GM21529 (cell line): ENCODE data around the gene KRT83.

ENCODE experiments used
- ATAC-seq: cut with Tn5 transposase; IDR thresholded peaks from one replicate; pipeline ENCODE4 v1.9.1; 2021; ENCODE audit not compliant: unreplicated experiment

Gene KRT83

GRCh38 chr12:52320784-52321400, at the start of gene KRT83:
KRT83 (minus strand) TSS chr12:52321398; CDS start chr12:52321335, 63 bp downstream.
- no peak for ATAC-seq

- ATAC-seq = no peak
Measured at GRCh38 chr12:52369809-52370208, 48.6 kb upstream of the KRT83 start.

- no peak for ATAC-seq
Measured at GRCh38 chr12:52369211-52369610, 48.0 kb upstream of the KRT83 start.

- no peak for ATAC-seq
Measured at GRCh38 chr12:52368508-52368907, 47.3 kb upstream of the KRT83 start.

GRCh38 chr12:52367876-52368275, 46.7 kb upstream of the KRT83 start:
- ATAC-seq = no peak

GRCh38 chr12:52366738-52367485, 45.7 kb upstream of the KRT83 start, which contains the start of gene KRT85:
KRT85 (minus strand) TSS chr12:52367481; CDS start chr12:52367405, 76 bp downstream.
- ATAC-seq = no peak

GRCh38 chr12:52364901-52365489, 43.8 kb upstream of the KRT83 start:
- no peak for ATAC-seq

- ATAC-seq = no peak
Measured at GRCh38 chr12:52364061-52364460, 42.9 kb upstream of the KRT83 start.

- no peak for ATAC-seq
Measured at GRCh38 chr12:52363111-52363679, 42.0 kb upstream of the KRT83 start.

- no peak for ATAC-seq
Measured at GRCh38 chr12:52362118-52362726, 41.0 kb upstream of the KRT83 start.

- no peak for ATAC-seq
Measured at GRCh38 chr12:52361553-52361952, 40.4 kb upstream of the KRT83 start.

- ATAC-seq = no peak
Measured at GRCh38 chr12:52360663-52361271, 39.6 kb upstream of the KRT83 start.

GRCh38 chr12:52360106-52360662, 39.0 kb upstream of the KRT83 start:
- ATAC-seq = no peak

- no peak for ATAC-seq
Measured at GRCh38 chr12:52359621-52360061, 38.4 kb upstream of the KRT83 start.

- ATAC-seq = peak; percentile 92
Measured at GRCh38 chr12:52358575-52359350, 37.6 kb upstream of the KRT83 start.

GRCh38 chr12:52356762-52357580, 35.8 kb upstream of the KRT83 start:
- ATAC-seq = no peak

GRCh38 chr12:52356031-52356761, 35.0 kb upstream of the KRT83 start:
- no peak for ATAC-seq

GRCh38 chr12:52355176-52355575, 34.0 kb upstream of the KRT83 start:
- no peak for ATAC-seq
